Testis (tissue), 3 donors: ENCODE data around the gene COL4A6. TPM values are rescaled to one million over a fixed set of nuclear protein-coding genes. Genes with fewer than 3 reads are reported as not detected.

ENCODE experiments used
- DNase-seq: peaks from one replicate; pipeline ENCODE4 v3.0.0-alpha.2; 2019
- H3K27ac ChIP-seq, 2 donors: fragments of 200-600 bp; sonication (generic); one replicate each; pipeline ENCODE4 v1.5.1; 2019
- H3K27me3 ChIP-seq: fragments of 200-600 bp; sonication (generic); one replicate; pipeline ENCODE4 v1.5.1; 2019
- H3K36me3 ChIP-seq: fragments of 200-600 bp; sonication (generic); one replicate; pipeline ENCODE4 v1.5.1; 2017; ENCODE audit warnings: low read depth; ENCODE audit errors: missing control alignments
- H3K4me1 ChIP-seq: fragments of 200-600 bp; sonication (generic); one replicate; pipeline ENCODE4 v1.5.1; 2019
- H3K4me3 ChIP-seq, 2 donors: fragments of 200-600 bp; sonication (generic); one replicate each; pipeline ENCODE4 v1.5.1; 2017 to 2019
- H3K9me3 ChIP-seq: fragments of 200-600 bp; sonication (generic); one replicate; pipeline ENCODE4 v1.5.1; 2017
- CTCF ChIP-seq, 3 experiments: fragments of 450-650 bp in 2 of 3; fragments of 200-600 bp in 1 of 3; sonication (generic) in 1 of 3; IDR thresholded peaks; one replicate each; pipeline ENCODE4 v1.5.1; 2016 to 2019; ENCODE audit warnings: antibody characterized with exemption in 3 of 3, mild to moderate bottlenecking in 2 of 3, moderate library complexity in 1 of 3
- POLR2A ChIP-seq: fragments of 450-650 bp; IDR thresholded peaks from one replicate; pipeline ENCODE4 v1.6.1; 2017; ENCODE audit warnings: antibody characterized with exemption, mild to moderate bottlenecking, moderate library complexity
- WGBS, 2 donors: methylation state at CpG; one replicate each; pipeline ENCODE4 v1.1.5; 2018; 5-methylcytosine and 5-hydroxymethylcytosine counted together
- intact Hi-C: fragments of 100-400 bp; cut with DNase I; formaldehyde crosslinking; loops from one replicate; pipeline ENCODE4 v1.15.1; 2023; ENCODE audit warnings: low total_unique reads
- polyA plus RNA-seq: library from polyadenylated mRNA; stranded (reverse); fragments of 350-450 nt; fragmentation: Illumina TruSeq; extraction: RNeasy Lipid Tissue Mini Kit (QIAGEN cat#74804); gene quantifications from one replicate; pipeline ENCODE4 v1.2.3, GENCODE V29; 2014; ENCODE audit warnings: low read depth, low replicate concordance; ENCODE audit not compliant: insufficient read depth
- total RNA-seq, 2 donors: library from RNA; depleted of rRNA; stranded (reverse); fragments of >200 nt; gene quantifications; one replicate each; pipeline ENCODE4 v1.2.3, GENCODE V29; 2016

Gene COL4A6
- total and polyA plus RNA-seq, 3 donors from 2014 or later: 2.4 to 4.9 (median 3.5) TPM

- TF ChIP-seq CTCF (IDR thresholded peaks at IDR 0.05) (no peak), POLR2A (no peak)
- no peak overlapping the region for H3K4me3 ChIP-seq
- no peaks in the 10 kb centered on the region for H3K9me3 ChIP-seq
- H3K27ac ChIP-seq: no peak overlapping the region
- no peaks in the 10 kb centered on the region for H3K36me3 ChIP-seq
- H3K4me1 ChIP-seq: no peaks in the 10 kb centered on the region
- intact Hi-C loops: no loop called here
- DNase-seq: no peak
- no peaks in the 10 kb centered on the region for H3K27me3 ChIP-seq
Measured at GRCh38 chrX:108297290-108297689, 140.9 kb downstream of the COL4A6 start.

- no peaks in the 10 kb centered on the region for H3K27me3 ChIP-seq
- intact Hi-C loops: no loop called here
- WGBS, 2 donors: 94 to 98% methylated on average over 3 of the region's 3 CpGs
- no peaks in the 10 kb centered on the region for H3K36me3 ChIP-seq
- TF ChIP-seq CTCF (IDR thresholded peaks at IDR 0.05) (no peak), POLR2A (no peak)
- H3K4me1 ChIP-seq: no peaks in the 10 kb centered on the region
- no peak overlapping the region for H3K27ac ChIP-seq
- H3K9me3 ChIP-seq: no peaks in the 10 kb centered on the region
- H3K4me3 ChIP-seq: no peak overlapping the region
- no peak for DNase-seq
Measured at GRCh38 chrX:108292053-108292452, 146.2 kb downstream of the COL4A6 start.

- Histone ChIP-seq H3K9me3 (no peaks in the 10 kb centered on the region), H3K4me3 (no peak overlapping the region), H3K4me1 (no peaks in the 10 kb centered on the region), H3K27ac (no peak overlapping the region), H3K36me3 (no peaks in the 10 kb centered on the region), H3K27me3 (no peaks in the 10 kb centered on the region)
- no peak for TF ChIP-seq CTCF (IDR thresholded peaks at IDR 0.05)
- TF ChIP-seq POLR2A: no peak
- DNase-seq: no peak
- intact Hi-C loops: no loop called here
- WGBS, 2 donors: 69 to 80% methylated on average over 2 of the region's 2 CpGs
Measured at GRCh38 chrX:108285918-108286317, 152.3 kb downstream of the COL4A6 start.

GRCh38 chrX:108285356-108285755 is 152.9 kb downstream of the COL4A6 start:
- WGBS, 2 donors: 40 to 70% methylated on average over 2 of the region's 2 CpGs
- intact Hi-C loops: no loop called here
- no peaks in the 10 kb centered on the region for H3K4me1 ChIP-seq
- DNase-seq: no peak
- TF ChIP-seq POLR2A (no peak), CTCF (IDR thresholded peaks at IDR 0.05) (no peak)
- no peaks in the 10 kb centered on the region for H3K9me3 ChIP-seq
- H3K4me3 ChIP-seq: no peak overlapping the region
- no peaks in the 10 kb centered on the region for H3K27me3 ChIP-seq
- no peaks in the 10 kb centered on the region for H3K36me3 ChIP-seq
- no peak overlapping the region for H3K27ac ChIP-seq

GRCh38 chrX:108275732-108276131 is 162.5 kb downstream of the COL4A6 start:
- no peak for TF ChIP-seq POLR2A
- TF ChIP-seq CTCF (IDR thresholded peaks at IDR 0.05): no peak
- Histone ChIP-seq H3K36me3 (no peaks in the 10 kb centered on the region), H3K9me3 (no peaks in the 10 kb centered on the region), H3K27me3 (no peaks in the 10 kb centered on the region), H3K27ac (no peak overlapping the region), H3K4me1 (no peaks in the 10 kb centered on the region), H3K4me3 (no peak overlapping the region)
- no peak for DNase-seq
- 70 to 86% methylated on average over 4 of the region's 4 CpGs for WGBS, 2 donors
- intact Hi-C loops: no loop called here
